HK-2 (cell line): ENCODE results near the gene MEF2D.

Experiments used
- DNase-seq: peaks from one replicate; pipeline ENCODE4 v3.0.0-alpha.2; 2018; ENCODE audit not compliant: unreplicated experiment

MEF2D gene

DNA sequence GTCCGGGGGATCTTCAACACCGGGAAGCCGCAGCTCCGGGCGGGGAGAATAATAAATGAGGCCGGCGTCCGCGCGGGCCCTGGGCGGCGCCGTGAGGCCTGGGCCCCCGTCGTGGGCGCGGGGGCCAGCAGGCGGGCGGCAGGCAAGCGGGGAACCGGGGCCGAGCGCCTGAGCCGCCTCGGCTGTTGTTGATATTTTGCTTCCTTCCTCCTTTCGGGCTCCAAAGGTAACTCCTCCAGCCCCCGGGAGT lies at the start of gene MEF2D:
MEF2D (minus strand) TSS at position 233 of the 250 bp plus-strand sequence. CDS start 17,483 bp downstream, outside the sequence.
- DNase-seq: no peak

DNA sequence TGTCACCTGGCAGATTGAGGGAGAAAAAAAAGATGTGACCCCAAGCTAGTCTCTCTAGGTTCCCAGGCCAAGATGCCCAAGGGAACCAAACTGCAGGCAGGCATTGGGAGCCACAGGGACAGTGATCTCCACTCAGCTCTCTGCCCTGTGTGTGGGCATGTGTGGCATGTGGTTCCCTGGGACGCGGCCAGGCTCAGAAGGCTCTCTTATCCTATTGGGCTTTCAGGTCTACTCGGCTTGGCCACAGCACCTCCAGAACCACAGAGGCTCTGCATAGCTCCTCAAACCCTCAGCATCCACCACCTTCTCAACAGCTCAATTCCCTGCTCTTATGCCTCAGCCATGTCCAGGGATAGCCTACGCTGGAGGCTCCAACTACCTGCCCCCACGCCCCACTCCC lies 49.8 kb upstream of the MEF2D start:
- DNase-seq: no peak

DNA sequence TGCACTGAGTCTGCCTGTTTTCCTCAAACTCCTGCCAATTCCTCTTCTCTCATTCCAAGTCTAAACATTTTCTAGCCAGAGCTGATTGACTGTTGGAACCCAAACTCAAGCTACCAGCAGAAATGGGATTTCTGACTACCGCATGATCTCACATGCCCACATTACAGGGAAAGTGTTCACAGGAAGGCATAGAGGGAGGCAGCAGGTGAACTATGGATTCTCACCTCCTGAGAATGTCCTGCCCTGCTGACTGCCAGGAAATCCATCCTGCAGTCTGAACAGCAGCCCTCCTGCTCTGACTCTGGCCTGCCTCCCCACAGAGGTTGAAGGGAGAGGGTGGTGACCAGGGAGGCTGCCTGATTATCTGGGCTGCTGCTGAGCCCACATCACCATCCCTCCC lies 49.3 kb upstream of the MEF2D start:
- DNase-seq: no peak

DNA sequence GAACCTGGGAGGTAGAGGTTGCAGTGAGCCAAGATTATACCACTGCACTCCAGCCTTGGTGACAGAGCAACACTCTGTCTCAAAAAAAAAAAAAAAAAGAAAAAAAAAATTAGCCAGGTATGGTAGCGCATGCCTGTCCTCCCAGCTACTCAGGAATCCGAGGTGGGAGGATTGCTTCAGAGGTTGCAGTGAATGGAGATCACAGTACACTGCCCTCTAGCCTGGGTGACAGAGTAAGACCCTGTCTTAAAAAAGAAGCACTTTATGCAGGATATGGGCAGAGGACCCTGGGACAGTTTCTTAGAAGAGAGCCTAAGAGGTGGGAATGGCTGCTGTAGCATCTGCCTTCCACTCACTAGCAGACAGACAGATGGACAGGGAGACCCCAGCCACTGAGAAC lies 48.8 kb upstream of the MEF2D start:
- no peak for DNase-seq

DNA sequence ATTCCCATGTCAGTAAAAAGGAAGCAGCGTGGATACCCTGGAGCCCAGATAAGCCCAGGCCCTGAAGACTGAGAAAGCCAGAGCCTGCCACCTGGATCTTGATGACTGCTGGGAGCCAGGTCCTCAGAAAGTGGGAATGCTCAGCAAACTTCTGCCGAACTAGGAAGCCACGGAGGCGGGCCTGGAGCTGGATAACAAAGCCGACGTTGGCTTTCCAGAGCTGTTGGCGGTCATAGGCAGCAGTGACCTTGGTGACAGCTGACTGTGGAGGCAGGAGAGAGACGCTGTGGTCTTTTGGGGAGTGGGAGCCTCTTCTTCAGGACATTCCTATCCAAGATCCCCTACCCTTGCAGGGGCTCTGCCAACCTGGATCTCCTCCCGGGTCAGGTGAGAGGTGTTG lies 47.4 kb upstream of the MEF2D start:
- no peak for DNase-seq

DNA sequence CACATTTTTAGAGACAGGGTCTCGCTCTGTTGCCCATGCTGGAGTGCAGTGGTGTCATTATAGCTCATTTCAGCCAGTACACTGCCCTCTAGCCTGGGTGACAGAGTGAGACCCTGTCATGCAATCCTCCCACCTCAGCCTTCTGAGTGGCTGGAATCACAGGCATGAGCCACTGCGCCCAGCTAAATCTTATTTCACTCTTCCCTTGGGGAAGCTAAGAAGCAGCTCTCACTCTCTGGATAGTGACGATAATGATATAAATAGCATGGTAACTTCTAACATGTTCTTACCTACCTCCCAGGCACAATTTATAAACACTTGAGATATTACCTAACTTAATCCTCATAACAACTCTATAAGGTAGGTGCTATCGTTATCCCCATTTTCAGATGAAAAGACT lies 46.9 kb upstream of the MEF2D start:
- no peak for DNase-seq

DNA sequence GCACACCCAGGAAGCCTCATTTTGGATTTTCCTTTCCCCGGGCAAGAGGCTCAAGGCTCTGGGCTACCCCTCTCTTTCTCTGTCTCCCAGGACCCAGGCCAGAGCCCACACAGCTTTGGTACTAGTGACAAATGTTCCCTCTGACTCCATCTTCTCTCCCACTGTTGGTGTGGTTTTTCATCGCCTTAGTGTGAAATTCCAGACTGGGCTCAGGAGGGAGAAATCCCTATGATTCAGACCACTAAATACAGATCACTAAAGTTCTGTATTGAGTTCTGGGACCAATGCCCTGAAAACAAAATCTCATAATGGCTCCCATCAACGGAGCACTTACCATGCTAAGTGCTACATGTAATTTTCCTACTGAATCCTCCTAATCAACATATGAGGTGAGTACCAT lies 45.7 kb upstream of the MEF2D start:
- no peak for DNase-seq

DNA sequence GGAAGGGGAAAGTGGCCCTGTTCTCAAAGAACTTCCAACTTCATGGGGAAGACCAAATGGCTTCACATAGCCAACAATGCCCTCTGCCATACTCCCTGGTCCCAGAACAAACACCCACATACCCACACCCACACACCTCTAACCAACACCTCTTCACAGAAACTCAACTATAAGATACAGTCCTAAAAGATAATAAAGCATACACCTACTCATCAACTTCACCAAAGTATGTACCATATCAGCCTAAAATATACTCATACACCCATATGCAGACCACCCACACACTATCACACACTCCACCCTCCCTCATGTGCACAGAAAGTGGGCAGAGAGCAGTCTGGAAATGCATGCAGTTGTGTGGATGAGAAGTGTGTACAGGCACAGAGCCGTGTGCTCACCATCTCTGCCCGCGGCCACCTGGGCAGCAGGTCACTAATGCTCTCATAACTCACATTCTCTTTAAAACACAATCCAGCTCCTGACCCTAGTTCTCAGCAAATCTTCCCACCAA lies 44.1 kb upstream of the MEF2D start:
- no peak for DNase-seq

DNA sequence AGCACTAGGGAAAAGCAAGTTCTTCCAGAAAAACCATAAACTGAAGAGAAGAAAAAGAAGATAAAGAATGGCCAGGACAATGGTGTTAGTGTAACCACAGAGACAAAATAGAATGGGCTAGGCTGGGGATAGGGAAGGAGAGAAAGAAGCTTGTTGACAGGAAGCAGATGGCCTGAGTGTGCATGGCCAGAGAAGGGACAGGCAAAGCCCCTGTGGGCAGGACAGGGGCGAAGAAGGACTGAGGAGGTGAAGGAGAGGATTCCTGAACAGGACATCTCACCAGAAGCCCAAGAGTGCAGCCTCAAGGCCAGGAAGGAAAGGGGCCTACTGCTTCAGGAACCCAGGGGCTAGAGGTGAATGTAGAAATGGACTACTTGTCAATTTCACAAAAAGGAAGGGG lies 42.5 kb upstream of the MEF2D start:
- no peak for DNase-seq

DNA sequence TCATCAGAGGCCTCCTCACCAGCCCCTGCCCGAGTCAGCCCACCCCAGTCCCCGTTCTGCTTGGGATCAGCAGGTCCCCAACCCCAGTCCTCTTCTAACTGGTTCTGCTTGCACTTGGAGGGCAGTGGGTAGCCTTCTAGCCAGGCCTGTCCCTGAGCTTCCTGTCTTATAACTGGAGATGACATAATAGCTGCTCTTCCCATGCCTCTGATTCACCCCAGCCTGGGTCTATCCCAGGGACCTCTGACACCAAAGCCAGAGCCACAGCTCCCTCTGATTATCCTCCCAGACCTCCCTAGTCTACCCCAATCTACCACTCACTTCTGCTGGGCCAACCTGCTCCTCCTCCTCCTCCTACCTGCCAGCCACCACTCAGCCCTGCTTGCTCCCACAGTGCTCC lies 40.4 kb upstream of the MEF2D start:
- no peak for DNase-seq

DNA sequence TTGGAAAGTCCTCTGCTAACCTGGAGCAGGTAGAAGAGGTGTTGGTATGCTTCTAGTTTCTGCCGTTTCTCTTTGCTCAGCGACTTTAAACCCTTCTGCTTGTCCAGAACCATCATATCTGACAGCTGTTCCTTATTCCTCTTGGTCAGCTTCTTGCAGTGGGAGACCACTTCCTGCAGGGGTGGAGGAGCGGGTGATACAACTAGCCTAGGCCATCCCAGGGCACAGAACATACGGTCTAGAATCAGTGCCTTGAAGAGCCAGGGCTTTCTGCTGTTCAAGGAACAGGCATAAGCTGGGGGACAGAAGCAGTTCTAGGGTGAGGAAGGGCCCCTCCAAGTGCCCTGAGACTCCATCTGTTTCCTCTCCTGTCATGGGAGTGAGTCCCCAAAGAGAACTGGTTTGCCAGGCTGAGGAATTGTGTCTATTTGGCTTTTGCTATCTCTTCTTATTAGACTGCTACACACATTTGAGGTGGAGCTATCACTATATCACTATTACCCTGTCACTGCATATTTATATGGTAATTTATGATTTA lies 39.3 kb upstream of the MEF2D start:
- no peak for DNase-seq

DNA sequence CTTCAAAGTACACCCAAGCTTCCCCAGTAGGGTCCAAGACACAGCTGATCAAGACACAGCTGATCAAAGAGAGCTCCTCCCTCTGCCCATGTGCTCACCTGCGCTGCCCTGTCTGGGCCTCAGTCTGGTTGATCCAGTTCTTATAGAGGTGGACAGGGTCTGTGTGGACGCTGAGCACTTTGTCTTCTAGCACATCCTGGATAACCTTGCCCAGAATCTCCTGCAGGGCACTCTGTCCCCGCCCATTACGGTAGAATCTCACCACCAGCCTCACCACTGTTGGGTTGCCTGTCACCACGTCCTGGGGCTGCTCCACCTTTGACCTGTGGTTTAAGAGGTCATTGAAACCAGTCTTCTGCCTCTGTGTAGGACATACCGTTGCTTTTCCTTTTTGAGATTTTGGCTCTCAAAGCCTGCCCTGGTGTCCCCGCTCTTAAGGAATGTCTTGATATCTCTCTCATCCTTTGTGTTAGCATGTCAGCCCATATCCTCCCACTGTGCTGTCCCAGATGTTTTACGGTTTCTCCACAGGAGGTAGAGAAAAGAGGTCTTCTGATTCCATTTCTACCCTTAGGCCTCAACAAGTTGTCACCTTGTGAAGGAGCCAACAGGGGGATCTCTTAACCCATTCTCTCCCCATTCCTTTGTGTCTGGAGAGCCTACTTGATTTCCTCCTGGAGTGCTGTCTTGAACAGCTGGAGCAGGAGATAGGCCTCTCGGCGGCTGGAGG lies 38.3 kb upstream of the MEF2D start:
- DNase-seq: no peak

DNA sequence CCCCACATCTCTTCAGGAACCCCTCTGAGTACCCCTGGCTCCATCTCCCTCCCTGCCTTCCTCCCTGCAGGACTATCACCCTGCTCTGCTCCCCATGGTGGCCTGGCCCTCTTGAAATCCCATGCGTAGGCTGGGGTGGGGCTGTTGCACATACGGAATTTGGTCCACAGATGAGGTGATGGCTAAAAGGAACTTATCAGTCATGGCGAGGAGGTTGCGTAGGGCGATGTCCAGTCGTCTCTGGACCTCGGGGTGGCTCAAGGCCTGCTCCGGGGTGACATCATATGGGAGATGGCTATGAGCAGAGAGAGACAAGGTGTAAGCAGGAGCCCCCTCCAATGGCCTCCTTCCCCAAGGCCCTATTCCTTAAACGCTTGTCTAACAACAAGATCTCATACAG lies 36.5 kb upstream of the MEF2D start:
- no peak for DNase-seq

DNA sequence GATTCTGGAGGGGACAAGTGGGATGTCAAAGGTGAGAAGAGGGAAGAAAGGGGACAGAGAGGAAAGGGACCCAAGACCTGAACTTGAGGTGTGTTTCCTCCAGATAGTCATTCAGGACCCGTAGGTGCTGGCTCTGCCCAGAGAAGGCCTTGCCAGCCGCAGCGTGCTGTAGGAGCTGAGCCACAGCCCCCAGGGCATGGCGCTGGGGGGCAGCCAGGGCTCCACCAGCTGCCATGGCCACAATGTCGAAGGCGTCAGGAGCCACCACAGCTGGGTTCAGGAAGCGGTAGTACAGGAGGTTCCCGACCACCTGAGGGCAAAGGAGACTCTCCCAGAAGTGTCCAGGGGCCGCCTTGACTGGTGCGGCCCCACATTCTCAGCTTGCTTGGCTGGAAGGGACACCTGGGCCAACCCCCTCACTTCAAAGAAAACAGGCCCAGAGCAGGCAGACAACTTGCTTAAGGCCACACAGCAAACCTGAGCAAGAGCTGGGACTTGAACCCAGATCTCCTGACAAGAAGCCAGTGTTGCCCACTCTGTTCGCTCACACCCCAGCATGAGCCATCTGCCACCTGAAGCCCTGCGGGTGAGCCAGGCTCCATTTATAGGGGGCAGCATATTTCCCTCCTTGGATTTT lies 34.0 kb upstream of the MEF2D start:
- no peak for DNase-seq

DNA sequence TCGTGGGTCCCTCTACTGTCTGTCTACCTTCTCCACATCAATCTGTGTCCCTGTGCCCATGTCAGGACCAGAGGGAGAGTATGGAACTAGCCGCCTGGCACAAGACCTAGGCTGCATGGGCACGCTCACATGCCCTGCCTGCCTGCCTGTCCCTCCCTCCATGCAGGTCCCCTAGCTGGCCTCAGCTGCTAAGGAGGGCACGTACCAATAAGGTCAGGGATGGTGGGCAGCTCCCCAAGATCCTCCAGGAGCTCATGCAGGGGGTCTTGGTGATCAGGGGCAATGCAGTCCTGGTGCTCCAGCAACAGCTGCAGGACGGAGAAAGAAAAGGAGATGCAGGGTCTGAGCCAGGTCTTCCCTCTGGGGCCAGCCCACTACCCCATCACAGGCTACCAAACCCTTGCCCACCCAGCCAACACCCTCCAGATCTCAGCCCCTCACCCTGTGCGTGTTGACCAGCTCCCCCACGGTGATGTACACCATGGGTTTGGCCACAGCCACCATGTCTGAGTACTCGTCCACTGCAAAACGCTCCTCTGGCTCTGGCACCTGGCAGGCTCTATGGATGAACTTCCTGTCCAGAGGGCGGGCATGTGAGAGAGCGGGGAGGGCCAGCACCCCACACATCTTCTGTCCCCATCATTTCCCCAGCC lies 33.1 kb upstream of the MEF2D start:
- no peak for DNase-seq

DNA sequence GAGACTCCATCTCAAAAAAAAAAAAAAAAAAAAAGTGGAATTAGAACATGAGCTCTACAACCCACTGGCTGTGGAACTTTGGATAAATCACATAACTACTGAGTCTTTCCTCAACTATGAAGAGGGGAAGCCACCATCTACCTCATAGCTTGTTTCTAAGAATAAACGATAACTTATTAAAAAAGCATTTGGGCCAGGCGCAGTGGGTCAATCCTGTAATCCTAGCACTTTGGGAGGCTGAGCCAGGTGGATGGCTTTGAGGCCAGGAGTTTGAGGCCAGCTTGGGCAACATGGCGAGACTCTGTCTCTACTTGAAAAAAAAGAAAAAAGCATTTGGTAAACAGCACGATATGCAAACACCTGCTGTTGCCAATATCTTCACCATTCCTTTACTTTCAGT lies 31.8 kb upstream of the MEF2D start:
- DNase-seq: no peak

DNA sequence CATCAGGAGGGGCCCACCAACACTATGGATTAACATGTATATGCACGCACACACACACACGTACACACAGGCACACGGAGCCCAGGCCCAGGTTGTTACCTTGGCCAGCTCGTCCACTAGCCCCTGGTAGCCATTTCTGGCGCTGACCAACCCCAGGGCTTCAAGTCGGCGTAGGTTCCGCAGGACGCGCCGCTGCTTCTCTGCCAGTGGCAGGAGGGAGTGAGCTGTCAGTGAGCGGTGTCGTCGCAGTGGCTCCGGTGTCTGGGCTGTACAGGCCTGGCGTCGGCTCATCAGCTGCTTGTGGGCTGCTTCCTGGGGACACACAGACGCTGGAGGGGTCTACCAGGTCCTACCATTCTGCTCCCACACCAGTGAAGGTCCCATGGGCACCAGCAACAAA lies 29.4 kb upstream of the MEF2D start:
- DNase-seq: no peak

DNA sequence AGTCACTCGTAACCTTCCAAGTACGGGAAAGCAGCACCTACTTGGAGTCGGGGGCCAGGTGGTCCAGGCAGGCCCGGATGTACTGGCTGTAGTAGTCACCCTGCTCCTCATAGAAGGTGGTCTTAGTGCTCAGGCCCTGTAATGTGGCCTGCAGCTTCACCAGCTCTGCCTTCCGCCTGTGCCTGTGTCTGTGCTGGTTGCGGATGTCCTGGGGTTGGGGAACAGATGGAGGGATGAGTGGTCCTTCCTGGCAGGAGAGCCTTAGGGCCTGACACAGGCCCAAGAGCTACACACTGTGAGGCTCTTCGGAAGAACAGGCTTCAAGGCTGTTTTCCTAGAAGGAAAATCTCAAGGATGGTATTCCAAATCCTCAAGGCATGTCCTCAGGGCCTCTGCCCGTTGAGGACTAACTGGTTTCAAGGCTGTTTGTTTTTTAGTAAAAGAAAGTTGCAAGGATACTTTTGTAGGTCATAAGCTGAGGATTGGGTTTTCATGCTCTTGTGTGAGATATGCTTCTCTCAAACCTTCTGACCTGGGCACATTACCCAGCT lies 28.4 kb upstream of the MEF2D start:
- DNase-seq: no peak

DNA sequence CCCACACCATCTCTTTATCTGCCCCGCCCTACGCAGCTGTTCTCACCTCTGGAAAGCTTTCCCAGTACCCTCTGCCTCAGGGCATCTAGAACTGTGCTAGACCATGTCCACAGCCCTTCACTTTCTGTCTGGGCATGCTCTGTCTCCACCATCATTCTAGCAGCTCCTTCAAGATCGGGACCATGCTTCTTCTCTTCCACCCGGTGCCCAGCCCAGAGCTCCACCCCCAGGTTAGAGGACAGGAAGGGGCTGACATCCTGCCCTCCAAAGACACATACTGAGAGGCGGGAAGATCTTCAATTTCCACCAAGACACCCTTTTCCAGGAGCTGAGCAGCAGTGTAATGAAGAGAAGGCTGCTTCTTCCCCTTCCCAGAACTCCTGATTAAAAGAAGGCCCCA lies 27.7 kb upstream of the MEF2D start:
- no peak for DNase-seq

DNA sequence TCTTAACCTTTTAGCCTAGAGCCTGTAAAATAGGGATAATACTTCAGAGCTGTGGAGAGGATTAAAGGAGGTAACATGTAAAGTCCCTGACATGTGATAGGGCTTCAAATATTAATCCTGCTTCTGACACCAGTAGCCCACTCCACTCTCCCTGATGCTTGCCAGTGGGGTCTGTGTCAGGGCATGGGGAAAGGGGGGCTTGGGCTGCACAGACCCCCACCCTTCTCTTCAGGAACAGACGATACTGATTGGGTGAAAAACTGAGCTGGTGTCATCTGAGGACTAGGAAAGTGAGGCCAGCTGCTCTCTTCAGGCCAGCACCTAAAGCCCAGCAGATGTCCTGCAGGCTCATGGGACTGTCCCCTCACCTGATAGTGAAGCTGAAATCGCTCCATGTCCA lies 27.0 kb upstream of the MEF2D start:
- DNase-seq: no peak

DNA sequence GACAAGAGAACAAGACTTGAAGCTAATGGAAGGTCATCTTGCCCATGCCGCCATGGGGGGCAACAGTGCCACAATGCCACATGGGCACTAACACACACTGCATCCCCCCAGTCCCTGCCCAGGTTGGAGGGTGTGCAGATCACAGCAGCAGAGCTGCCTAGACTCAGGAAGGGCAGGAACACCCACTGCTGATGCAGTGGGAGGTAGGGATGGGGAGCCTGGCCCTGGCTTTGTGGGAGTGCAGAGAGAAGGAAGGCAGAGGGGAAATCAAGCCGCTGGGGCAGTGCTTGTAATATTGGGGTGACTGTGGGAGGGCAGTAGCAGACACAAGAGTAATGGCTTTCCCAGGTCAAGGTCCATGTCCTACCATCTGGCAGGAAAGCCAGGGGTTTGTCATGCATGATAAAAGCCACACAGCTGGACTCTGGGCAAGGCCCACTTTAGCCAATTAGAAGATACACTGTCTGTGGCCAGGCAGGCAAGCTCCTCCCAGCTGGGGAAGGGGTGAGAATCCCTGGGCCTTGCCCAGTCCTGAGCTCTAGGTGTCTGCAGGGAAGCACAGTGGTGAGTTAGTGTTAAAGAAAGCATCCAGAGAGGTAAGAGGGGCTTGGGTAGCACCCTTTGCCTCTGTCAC lies 25.4 kb upstream of the MEF2D start:
- DNase-seq: no peak

DNA sequence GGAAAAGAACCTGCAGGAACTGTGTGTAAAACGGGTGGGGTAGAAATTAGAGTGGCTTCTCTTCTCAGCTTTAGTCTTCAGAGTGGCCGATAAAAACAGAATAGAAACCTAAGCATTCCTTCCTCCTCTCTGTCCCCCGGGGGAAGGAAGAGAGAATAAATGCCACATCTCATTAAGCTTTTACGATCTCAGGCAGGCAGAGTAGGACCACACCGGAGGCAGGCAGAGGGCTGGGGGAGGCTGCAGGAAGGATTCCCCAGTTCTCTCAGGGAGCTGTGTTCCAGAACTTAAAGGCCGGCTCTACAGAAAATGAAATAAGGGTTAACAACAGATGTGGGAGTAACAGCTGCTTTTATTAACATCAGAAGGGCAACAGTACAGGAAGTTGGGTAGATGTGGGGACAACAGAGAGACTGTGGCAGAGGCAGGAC lies 24.5 kb upstream of the MEF2D start:
- DNase-seq: no peak
